ENCODE results near the gene ADORA2B.

GRCh38 chr17:16001226-16001897 is 56.4 kb downstream of the ADORA2B start:
- TF ChIP-seq, protein P1, sequence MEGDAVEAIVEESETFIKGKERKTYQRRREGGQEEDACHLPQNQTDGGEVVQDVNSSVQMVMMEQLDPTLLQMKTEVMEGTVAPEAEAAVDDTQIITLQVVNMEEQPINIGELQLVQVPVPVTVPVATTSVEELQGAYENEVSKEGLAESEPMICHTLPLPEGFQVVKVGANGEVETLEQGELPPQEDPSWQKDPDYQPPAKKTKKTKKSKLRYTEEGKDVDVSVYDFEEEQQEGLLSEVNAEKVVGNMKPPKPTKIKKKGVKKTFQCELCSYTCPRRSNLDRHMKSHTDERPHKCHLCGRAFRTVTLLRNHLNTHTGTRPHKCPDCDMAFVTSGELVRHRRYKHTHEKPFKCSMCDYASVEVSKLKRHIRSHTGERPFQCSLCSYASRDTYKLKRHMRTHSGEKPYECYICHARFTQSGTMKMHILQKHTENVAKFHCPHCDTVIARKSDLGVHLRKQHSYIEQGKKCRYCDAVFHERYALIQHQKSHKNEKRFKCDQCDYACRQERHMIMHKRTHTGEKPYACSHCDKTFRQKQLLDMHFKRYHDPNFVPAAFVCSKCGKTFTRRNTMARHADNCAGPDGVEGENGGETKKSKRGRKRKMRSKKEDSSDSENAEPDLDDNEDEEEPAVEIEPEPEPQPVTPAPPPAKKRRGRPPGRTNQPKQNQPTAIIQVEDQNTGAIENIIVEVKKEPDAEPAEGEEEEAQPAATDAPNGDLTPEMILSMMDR (IDR thresholded peaks at IDR 0.05): no peak
- TF ChIP-seq ZFX (IDR thresholded peaks at IDR 0.05; ENCODE audit: borderline replicate concordance): no peak

Data from 22Rv1 (cell line).